SK-N-MC (cell line): ENCODE data around the gene RCL1.

Experiments
- DNase-seq: peaks from one replicate; pipeline ENCODE4 v3.0.0-alpha.2; 2011; ENCODE audit warnings: low read depth, low spot score
- H3K27ac ChIP-seq: fragments of 200-600 bp; sonication (generic); 2 replicates; pipeline ENCODE4 v1.5.1; 2016; ENCODE audit warnings: mixed run types
- H3K36me3 ChIP-seq: fragments of 200-600 bp; sonication (generic); 2 replicates; pipeline ENCODE4 v1.6.1; 2017; ENCODE audit warnings: antibody characterized with exemption, low read length, mixed read lengths; ENCODE audit not compliant: insufficient read depth
- H3K4me3 ChIP-seq: fragments of 200-600 bp; sonication (generic); 2 replicates; pipeline ENCODE4 v1.5.1; 2016
- H3K9ac ChIP-seq: fragments of 200-600 bp; sonication (generic); 2 replicates; pipeline ENCODE4 v1.8.0; 2017; ENCODE audit warnings: mixed run types, mixed read lengths; ENCODE audit not compliant: insufficient read length
- H3K9me3 ChIP-seq: fragments of 200-600 bp; sonication (generic); 2 replicates; pipeline ENCODE4 v1.6.1; 2017; ENCODE audit warnings: low read depth, mild to moderate bottlenecking, antibody characterized with exemption, low read length, moderate library complexity, mixed read lengths
- EZH2 ChIP-seq: fragments of 200-600 bp; sonication (generic); IDR thresholded peaks from one replicate; pipeline ENCODE4 v1.6.1; 2017; ENCODE audit warnings: antibody characterized with exemption
- FOXP2 ChIP-seq: optimal IDR thresholded peaks from 2 replicates; pipeline ENCODE3; 2011; ENCODE audit warnings: mild to moderate bottlenecking, moderate library complexity; ENCODE audit not compliant: insufficient read depth; ENCODE audit errors: extremely low read length, control extremely low read depth
- POLR2AphosphoS5 ChIP-seq: IDR thresholded peaks from 2 replicates; pipeline ENCODE4 v1.6.1; 2012; ENCODE audit warnings: mild to moderate bottlenecking, low read depth, low read length, borderline replicate concordance

Gene RCL1

DNA sequence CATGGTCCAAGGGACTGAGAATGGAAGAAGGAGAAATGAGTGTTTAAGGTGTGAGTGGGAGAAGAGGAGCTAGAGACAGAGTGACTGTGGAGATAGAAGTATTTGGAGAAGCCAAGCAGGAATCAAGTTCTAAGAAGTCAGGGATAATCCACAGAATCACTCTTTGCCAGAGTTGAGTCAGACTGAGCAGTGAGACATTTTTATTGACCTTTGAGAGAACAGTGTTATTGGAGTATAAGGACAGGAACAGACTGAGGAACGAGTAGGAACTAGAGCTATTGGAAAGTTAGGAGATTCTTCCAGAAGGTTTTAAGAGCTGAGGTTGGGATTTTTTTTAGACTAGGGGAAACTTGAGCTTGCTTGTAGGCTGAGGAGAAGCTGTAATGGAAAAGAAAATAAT, 37.2 kb downstream of the RCL1 start:
- no peaks in the 10 kb centered on the region for H3K9me3 ChIP-seq
- H3K4me3 ChIP-seq, result no peak overlapping the region
- no peak overlapping the region for H3K27ac ChIP-seq
- no peak overlapping the region for H3K9ac ChIP-seq
- H3K36me3 ChIP-seq, result no peaks in the 10 kb centered on the region; the same call in 1 of the 2 replicates
- no peak for DNase-seq
- TF ChIP-seq EZH2 (no peak), POLR2AphosphoS5 (no peak), FOXP2 (no peak)

DNA sequence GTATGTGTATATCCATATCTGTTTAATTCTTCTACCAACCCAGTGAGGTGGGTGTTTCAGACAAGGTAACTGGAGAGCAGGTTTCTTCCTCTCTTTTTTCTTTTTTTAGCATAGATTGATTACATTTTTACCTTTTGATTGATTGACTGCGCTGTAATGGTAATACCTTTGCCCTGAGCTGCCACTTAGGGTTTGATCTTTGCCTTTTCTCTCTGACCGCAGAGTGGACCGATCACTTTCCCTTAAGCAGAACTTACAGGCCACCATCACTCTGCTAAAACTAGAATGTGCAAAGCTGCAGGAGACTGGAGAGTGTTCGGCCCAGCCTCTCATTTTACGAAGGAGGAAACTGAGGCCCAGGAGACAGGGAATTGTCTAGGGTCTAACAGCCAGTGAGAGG, 38.0 kb downstream of the RCL1 start:
- Histone ChIP-seq H3K27ac (no peak overlapping the region), H3K9ac (no peak overlapping the region), H3K9me3 (no peaks in the 10 kb centered on the region), H3K36me3 (peaks cover 3% of the 10 kb centered on the region), H3K4me3 (no peak overlapping the region)
- DNase-seq, result no peak
- no peak for TF ChIP-seq POLR2AphosphoS5
- no peak for TF ChIP-seq EZH2
- TF ChIP-seq FOXP2, result no peak

DNA sequence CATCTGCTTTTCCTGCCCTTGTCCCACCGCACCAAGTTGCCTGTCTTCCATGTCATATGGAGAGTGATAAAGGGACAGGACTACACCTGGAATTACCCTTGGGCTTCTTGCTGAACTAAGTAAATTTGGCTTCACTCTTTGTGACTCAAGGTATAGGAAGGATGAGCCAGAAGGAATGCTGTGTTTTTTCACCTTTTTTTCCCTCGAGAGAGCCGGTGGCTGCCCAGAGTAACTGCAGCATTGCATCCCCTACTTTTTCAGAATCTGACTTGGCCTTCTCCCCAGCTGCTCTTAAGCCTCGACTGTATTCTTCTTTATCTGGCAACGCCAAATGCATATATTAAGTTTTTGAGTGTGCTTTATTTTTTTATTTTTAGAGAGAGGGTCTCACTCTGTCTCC, 38.4 kb downstream of the RCL1 start:
- H3K9ac ChIP-seq, result no peak overlapping the region
- H3K4me3 ChIP-seq, result no peak overlapping the region
- TF ChIP-seq POLR2AphosphoS5 (no peak), EZH2 (no peak), FOXP2 (no peak)
- H3K36me3 ChIP-seq, result peaks cover 5% of the 10 kb centered on the region
- DNase-seq, result no peak
- no peaks in the 10 kb centered on the region for H3K9me3 ChIP-seq
- no peak overlapping the region for H3K27ac ChIP-seq

DNA sequence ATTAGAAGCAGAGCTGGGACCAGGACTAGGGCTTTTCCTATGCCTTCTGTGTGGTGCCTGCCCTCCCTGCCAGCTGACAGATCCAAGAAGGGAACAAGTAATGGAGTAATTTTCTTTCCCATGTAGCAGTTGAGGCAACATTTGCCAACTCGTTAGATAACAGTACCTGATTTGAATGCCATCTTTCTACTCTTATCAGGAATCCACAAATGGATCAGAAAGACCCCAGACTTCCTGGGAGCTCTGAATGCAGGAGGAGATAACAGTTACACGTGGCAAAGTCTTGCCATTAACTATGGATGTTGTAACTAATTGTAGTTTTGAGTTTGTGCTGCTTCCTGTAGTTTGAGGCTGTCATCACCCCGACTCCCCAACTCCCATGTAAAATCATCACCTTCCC, 39.2 kb downstream of the RCL1 start:
- H3K4me3 ChIP-seq, result no peak overlapping the region
- peaks cover 5% of the 10 kb centered on the region for H3K36me3 ChIP-seq
- no peak for DNase-seq
- no peaks in the 10 kb centered on the region for H3K9me3 ChIP-seq
- TF ChIP-seq EZH2 (no peak), POLR2AphosphoS5 (no peak), FOXP2 (no peak)
- no peak overlapping the region for H3K27ac ChIP-seq
- no peak overlapping the region for H3K9ac ChIP-seq

DNA sequence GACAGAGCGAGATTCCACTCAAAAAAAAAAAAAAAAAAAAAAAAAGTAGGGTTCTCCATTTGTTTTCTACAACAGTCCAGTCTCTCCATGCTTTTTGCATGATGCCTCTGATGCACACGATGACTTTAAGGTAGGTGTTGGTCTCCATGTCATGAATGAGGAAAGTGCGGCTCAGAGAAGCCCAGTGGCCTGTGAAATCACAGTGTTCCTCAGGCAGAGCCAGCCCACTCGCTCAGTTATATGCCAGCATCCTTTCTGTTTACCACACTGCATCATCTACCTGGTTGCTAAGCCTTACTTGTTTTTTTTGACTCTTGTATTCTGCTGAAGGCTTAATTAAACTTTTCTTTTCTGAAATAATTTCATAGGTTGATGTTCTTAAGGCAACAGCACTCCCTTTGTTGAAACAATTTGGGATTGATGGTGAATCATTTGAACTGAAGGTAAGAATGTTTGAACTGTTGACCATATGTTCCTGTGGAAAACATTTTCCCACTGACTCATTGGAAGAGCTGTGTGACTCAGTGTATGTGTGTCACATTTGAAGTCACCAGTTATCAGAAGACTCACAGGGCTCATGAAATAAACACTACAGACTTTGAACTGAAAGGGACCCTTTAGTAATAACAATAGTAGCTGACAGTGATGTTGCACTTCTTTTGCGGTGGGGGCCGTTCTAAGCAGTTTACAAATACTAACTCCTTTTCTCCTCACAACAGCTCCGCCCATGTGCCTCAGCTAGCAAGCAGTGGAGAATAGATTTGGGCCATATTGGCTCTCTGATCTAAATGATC, 40.2 kb downstream of the RCL1 start:
- Histone ChIP-seq H3K36me3 (peaks cover 5% of the 10 kb centered on the region), H3K4me3 (no peak overlapping the region), H3K9ac (no peak overlapping the region), H3K9me3 (no peaks in the 10 kb centered on the region), H3K27ac (no peak overlapping the region)
- DNase-seq, result no peak
- no peak for TF ChIP-seq FOXP2
- no peak for TF ChIP-seq POLR2AphosphoS5
- TF ChIP-seq EZH2, result no peak

DNA sequence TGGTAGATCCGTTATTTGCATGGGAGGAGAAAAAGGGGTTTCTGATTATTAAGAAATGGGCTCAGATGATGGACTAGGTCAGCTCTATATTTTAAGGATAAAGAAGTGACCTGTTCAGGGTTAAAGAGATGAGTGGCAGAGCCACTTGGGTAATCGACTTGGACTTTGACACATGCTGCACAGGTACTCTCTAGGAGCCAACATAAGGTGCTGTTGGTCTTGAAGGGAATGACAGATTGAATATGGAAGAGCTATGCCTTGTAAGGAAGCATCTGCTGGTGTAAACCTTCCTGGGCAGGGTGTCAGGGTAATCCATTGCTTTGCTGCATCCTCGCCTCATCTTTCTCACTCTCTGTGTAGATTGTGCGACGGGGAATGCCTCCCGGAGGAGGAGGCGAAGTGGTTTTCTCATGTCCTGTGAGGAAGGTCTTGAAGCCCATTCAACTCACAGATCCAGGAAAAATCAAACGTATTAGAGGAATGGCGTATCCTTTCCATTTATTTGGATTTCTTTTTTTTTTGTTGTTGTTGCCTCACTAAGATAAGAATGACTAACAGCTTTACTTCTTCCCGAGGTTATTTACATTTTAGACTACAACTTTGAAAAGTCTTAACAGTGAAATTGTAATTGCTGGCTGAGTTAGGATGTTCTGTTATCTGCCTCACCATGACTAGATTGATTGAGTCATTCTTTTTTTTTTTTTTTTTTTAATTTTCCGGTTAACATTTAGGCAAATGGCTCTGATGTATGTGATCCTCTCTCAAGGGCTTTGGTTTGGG, 41.2 kb downstream of the RCL1 start:
- Histone ChIP-seq H3K4me3 (no peak overlapping the region), H3K9ac (no peak overlapping the region), H3K36me3 (peaks cover 5% of the 10 kb centered on the region), H3K27ac (no peak overlapping the region), H3K9me3 (no peaks in the 10 kb centered on the region)
- TF ChIP-seq POLR2AphosphoS5 (no peak), FOXP2 (no peak), EZH2 (no peak)
- DNase-seq, result no peak

DNA sequence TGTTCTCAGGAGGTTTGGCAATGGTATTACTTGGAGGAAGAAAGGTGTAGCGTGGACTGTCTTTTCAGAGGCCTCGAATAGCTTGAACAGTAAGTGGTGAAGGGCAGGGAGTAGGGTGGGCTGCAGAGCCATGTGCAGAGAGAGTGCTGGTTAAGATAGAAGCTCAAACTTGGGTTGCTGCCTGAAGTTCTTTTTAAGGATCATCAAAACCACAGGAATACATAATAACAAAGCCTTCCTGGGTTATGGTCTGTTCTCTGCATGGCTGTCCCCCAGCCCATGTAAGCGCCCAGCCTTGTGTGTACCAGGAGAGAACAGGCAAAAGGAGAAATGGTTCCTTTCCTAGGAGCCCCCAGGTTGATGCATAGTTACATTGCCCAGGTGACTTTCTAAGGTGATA, 43.9 kb downstream of the RCL1 start:
- no peak for TF ChIP-seq EZH2
- TF ChIP-seq POLR2AphosphoS5, result no peak
- no peak for TF ChIP-seq FOXP2

DNA sequence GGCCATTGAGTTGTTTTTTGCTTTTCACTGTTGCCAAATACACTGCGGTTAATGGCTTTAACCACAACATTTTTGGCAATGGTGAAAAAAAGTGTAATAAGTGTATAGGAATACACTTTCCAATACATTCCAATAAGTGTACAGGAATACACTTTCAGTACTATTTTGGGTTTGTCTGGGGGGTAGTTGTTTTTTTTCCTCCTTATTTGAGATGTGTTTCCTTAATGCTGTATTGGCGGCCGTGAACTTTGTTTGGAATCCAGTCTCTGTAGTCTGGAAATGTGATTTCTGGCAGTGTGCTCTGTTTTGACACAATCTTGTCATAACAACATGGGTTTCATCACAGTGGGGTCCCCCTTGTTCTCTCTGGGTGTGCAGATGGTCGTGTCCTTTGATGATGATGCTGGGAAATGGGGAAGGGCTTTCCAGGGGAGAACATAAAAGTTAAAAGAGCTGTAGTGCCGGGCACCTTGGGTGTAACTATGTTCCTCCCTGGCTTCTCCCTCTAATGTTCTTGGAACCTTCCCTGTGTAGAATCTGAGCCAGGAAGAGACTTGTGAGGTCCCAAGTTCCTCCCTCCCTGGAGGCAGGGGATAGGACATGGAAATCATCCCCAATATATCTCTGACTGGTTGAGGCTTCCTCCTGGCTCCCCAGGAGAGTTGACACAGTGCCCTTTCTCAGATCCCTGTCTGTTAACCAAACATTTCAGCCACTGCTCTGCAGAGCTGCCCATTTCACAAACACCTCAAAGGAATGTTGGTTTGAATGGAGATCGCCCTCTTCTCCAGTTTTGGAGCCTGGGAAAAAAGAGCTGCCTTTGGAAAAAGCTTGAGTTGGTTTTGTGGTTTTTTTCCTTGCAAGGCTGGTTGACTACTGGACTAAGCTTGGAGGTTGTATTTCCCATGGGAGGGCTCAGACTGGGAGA, 44.8 kb downstream of the RCL1 start:
- H3K4me3 ChIP-seq, result no peak overlapping the region
- peaks cover 5% of the 10 kb centered on the region for H3K36me3 ChIP-seq
- H3K9ac ChIP-seq, result no peak overlapping the region
- H3K27ac ChIP-seq, result 0 out of 2 replicates have a peak overlapping the region, but pooled peaks have one; percentile 32
- TF ChIP-seq FOXP2, result no peak
- no peak for TF ChIP-seq POLR2AphosphoS5
- TF ChIP-seq EZH2, result no peak
- DNase-seq, result no peak
- no peaks in the 10 kb centered on the region for H3K9me3 ChIP-seq

More for the DNA sequence above, 43.9 kb downstream of the RCL1 start:
- Histone ChIP-seq H3K9ac (no peak overlapping the region), H3K36me3 (peaks cover 5% of the 10 kb centered on the region), H3K9me3 (no peaks in the 10 kb centered on the region), H3K4me3 (no peak overlapping the region), H3K27ac (no peak overlapping the region)
- DNase-seq, result no peak
